K562 (cell line): Measurements from ENCODE around the gene FBXO4. TPM values are rescaled to one million over a fixed set of nuclear protein-coding genes. Genes with fewer than 3 reads are reported as not detected.

Source experiments
- AFF1 ChIP-seq, 2 experiments: fragments of 450-650 bp; IDR thresholded peaks; 2 replicates each; pipeline ENCODE4 v1.6.1; 2018; ENCODE audit warnings: mild to moderate bottlenecking in 2 of 2, low read depth in 1 of 2; ENCODE audit not compliant: partially characterized antibody in 2 of 2
- CHD1 ChIP-seq: fragments of 200-600 bp; sonication (generic); IDR thresholded peaks from one replicate; pipeline ENCODE4 v1.6.1; 2012; ENCODE audit warnings: mild to moderate bottlenecking, moderate library complexity, low read length, inconsistent platforms
- FOXK1 ChIP-seq: sonication (generic); formaldehyde crosslinking; IDR thresholded peaks from 2 replicates; pipeline ENCODE4 v1.8.0; 2022; ENCODE audit warnings: missing genetic modification reagents, mild to moderate bottlenecking, borderline replicate concordance
- HMG20A ChIP-seq: fragments of 450-650 bp; formaldehyde crosslinking; conservative IDR thresholded peaks from 2 replicates; pipeline ENCODE4 v1.4.0; 2020; ENCODE audit warnings: mild to moderate bottlenecking, mixed read lengths
- IRF1 ChIP-seq: sonication (generic); formaldehyde crosslinking; IDR thresholded peaks from 2 replicates; pipeline ENCODE4 v1.8.0; 2022; ENCODE audit warnings: missing genetic modification reagents, mild to moderate bottlenecking, borderline replicate concordance
- IRF9 ChIP-seq: fragments of 450-650 bp; IDR thresholded peaks from 2 replicates; pipeline ENCODE4 v1.6.1; 2016; ENCODE audit warnings: missing biosample characterization, missing genetic modification characterization
- MTF1 ChIP-seq: fragments of 250-450 bp; sonication (Bioruptor Pico); IDR thresholded peaks from 2 replicates; pipeline ENCODE4 v1.9.0; 2021; ENCODE audit warnings: moderate library complexity, mild to moderate bottlenecking, inconsistent platforms, borderline replicate concordance
- NR1H2 ChIP-seq: sonication (generic); formaldehyde crosslinking; IDR thresholded peaks from 2 replicates; pipeline ENCODE4 v1.4.0; 2020; ENCODE audit warnings: mild to moderate bottlenecking, missing genetic modification reagents
- REST ChIP-seq, 2 experiments: fragments of 450-650 bp; formaldehyde crosslinking in 1 of 2; IDR thresholded peaks; 2 replicates each; pipeline versions ENCODE4 v1.4.0 to v1.6.1; 2014 to 2020; ENCODE audit warnings: mild to moderate bottlenecking in 2 of 2, borderline replicate concordance in 1 of 2, low read depth in 1 of 2
- ZNF766 ChIP-seq: fragments of 200-800 bp; sonication (Bioruptor generic); conservative IDR thresholded peaks from 2 replicates; pipeline ENCODE4 v1.6.1; 2016; ENCODE audit warnings: missing genetic modification characterization, missing compliant biosample characterization
- polyA plus RNA-seq, 8 experiments: library from polyadenylated mRNA; depleted of rRNA in 4 of 8; stranded (reverse) in 5 of 8; unstranded in 3 of 8; fragments of >200 nt; fragmentation: Nextera tagmentation in 2 of 8; fragmentation: Illumina TruSeq in 1 of 8; extraction: Ambion mirVana in 2 of 8; extraction: Trizol in 1 of 8; gene quantifications; 2 replicates each; pipeline versions ENCODE4 v1.2.1 to v1.2.3, GENCODE V29; 2011 to 2014; ENCODE audit warnings: inconsistent platforms in 1 of 8, missing spikeins in 1 of 8
- total RNA-seq, 7 experiments: library from RNA; depleted of rRNA in 6 of 7; stranded (reverse); fragments of >200 nt in 6 of 7; fragmentation: Illumina TruSeq in 2 of 7; extraction: Trizol in 2 of 7; gene quantifications; 2 replicates each; pipeline versions ENCODE4 v1.2.1 to v1.2.3, GENCODE V29; 2011 to 2021; ENCODE audit warnings: low replicate concordance in 1 of 7

FBXO4 gene
- total and polyA plus RNA-seq, 9 of the 15 experiments (the other 6 are each of a cell fraction or from before 2014, with no cell fraction given): 5.9 to 33.4 (median 19.6) TPM

- TF ChIP-seq NR1H2 (CRISPR knock-in tag) (peak; percentile 92; the same call in 1 of the 2 replicates), MTF1 (CRISPR knock-in tag) (no peak), AFF1 (IDR thresholded peaks at IDR 0.05; ENCODE audit: low read depth in 1 of 2, partially characterized antibody in 2 of 2) (peak in 1 of 2 experiments; percentile 95), IRF9 (no peak), ZNF766 (no peak), FOXK1 (no peak), REST (IDR thresholded peaks at IDR 0.05; ENCODE audit: borderline replicate concordance) (peak; percentile 95), REST (CRISPR knock-in tag; IDR thresholded peaks at IDR 0.05; ENCODE audit: low read depth) (peak; percentile 88; the same call in 1 of the 2 replicates), CHD1 (peak; percentile 87), IRF1 (CRISPR knock-in tag) (no peak), HMG20A (no peak)
Measured at GRCh38 chr5:41903892-41904799, 20.9 kb upstream of the FBXO4 start, which contains the start of gene RIMOC1 (continued).
